ENCODE results near the gene RYR3. TPM values are rescaled to one million over a fixed set of nuclear protein-coding genes. Genes with fewer than 3 reads are reported as not detected.

The RYR3 gene
- polyA plus RNA-seq, 5 donors = 6.2 to 12.0 (median 11.2) TPM

DNA sequence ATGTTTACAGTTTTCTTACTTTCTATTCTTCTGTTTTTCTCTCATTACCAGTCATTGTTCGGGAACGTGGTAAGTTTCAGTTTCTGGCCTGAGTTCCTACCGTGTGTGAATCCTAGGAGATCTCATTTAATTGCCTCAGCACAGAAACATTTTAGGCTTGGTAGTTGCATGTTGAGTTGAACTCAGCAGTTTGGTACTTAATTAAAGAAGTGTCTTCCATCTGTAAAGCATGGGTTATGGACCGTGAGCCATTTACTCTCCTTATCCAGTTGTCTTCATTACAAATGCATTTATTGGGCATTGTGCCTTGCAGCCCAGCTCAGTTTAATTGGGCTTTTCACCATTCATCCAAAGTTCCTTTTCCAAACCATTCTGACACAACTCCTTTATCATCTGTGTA lies 515.4 kb downstream of the RYR3 start:
- no peak for DNase-seq

GRCh38 chr15:33830351-33830750 lies 519.6 kb downstream of the RYR3 start:
- DNase-seq = no peak

- DNase-seq = no peak
Measured at GRCh38 chr15:33831646-33832045, 520.9 kb downstream of the RYR3 start.

- no peak for DNase-seq
Measured at GRCh38 chr15:33834892-33835743, 524.4 kb downstream of the RYR3 start.

DNA sequence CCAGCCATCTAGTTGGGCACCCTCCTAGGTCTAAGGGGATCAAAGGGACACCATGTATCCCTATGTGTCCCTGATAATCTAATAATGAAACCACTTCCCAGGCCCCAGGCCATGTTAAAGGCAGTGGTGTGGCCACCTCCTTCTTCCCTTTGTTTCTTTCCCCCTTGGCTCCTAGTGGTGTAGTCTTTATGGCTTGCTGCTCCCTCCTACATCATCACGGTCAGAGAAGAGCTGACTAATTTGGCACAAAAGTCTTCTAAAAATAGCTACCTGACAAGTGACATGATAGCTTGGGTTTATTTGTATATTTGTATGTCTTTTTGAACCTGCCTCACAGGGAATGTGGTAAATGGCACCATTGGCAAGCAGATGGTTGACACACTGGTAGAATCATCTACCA lies 526.5 kb downstream of the RYR3 start:
- no peak for DNase-seq

DNA sequence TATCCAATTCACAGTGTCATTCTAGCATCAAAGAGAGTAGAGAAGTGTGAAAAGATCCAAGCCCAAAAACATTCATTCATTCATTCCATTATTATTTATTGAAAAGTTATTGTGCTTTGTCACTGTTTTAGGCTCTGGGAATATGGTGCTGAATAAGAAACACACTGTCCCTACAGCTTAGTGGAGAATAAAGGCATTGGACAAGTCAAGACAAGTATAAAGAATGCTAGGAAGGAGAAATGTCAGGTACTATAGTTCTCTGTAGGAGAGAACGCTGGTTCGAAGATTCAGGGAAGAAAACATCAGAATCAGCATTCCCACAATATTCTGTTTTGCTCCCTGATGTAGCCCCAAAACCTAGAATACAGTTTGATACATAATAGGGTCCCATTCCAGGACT lies 528.8 kb downstream of the RYR3 start:
- DNase-seq = no peak

DNA sequence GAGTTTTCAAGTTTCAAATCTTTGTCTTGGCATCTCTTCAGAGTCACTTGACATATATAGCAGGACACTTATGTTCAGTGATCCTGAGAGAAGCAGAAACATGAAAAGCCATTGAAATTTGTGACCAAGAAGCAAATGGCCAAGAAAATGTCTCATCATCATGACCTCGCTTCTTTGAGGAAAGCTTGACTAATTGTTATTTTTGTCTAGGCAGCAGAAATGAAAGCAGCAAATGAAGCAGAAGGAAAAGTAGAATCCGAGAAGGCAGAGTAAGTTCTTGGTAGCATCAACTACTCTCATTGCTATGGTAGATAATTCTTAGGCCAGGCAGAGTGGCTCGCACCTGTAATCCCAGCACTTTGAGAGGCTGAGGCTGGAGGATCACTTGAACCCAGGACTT lies 529.8 kb downstream of the RYR3 start:
- no peak for DNase-seq

GRCh38 chr15:33844186-33844585 lies 533.4 kb downstream of the RYR3 start:
- DNase-seq = no peak

DNA sequence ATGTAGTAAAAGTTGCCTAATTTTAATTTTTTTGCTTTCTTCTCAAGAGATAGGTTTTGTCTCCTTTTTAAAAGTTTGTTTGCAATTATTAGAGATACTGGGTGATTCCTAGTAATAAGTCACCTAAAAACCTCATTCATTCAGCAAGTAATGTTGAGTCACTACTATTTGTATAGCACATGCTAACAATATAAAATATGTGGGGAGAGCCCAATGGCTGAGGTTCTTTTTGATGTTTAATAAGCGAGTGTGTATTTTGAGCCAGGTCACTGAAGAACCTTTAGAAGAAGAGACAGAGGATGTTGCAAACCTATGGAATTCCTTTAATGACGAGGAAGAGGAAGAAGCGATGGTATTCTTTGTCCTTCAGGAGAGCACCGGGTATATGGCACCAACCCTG lies 533.8 kb downstream of the RYR3 start:
- no peak for DNase-seq

- no peak for DNase-seq
Measured at GRCh38 chr15:33846142-33846541, 535.4 kb downstream of the RYR3 start.

DNA sequence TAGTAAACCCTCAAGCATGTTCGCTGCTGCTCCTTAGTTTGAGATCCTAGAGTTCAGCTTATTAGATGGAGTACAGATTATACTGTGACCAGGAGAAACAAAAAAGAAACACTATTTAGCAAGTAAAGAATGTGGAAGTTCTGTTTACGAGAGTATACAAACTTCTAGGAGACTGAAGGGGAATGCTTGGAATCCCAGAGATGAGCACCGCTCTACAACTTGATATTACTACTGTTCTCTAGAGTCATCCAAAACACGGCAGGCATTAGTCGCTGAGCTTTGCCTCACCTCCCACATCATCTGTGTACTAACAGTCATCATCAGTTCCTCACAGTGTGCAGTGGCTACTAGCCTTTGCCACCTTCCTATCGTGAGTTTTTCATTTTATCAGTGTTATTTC lies 536.1 kb downstream of the RYR3 start:
- no peak for DNase-seq

DNA sequence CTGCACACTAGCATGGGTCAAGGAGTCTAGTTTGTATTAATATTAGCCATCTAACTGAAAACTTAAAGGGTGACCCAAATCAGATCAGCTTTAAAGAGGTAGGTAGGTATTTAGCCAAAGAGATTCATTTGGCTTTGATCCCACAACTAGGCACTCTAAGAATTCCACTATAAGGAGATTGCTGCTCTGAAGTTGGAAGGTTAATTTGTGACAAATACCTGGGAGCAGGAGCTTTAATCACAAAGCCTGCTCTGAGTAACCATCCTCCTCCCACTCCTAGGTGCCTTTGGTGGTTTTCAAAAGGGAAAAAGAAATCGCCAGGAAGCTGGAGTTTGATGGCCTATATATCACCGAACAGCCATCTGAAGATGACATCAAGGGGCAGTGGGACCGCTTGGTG lies 537.2 kb downstream of the RYR3 start:
- no peak for DNase-seq

GRCh38 chr15:33851079-33851478 lies 540.3 kb downstream of the RYR3 start:
- no peak for DNase-seq

DNA sequence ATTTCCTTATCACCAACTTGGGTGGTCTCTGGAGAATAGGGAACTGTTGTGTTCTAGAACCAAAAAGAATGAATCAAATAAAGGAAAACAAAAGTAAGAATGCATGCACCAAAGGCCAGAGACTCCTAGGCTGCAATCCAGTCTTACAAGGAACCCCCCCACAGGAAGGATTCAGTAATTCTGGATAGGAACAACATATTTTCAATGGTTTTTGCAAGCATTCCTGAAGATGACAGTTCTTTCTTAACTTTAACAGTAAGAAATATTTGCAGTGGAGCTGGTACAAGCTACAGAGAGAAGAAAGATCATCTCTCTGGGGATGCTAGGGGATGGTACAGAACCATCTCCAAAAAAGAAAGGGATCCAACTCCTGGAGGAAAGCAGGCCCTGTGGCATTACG lies 541.3 kb downstream of the RYR3 start:
- no peak for DNase-seq

DNA sequence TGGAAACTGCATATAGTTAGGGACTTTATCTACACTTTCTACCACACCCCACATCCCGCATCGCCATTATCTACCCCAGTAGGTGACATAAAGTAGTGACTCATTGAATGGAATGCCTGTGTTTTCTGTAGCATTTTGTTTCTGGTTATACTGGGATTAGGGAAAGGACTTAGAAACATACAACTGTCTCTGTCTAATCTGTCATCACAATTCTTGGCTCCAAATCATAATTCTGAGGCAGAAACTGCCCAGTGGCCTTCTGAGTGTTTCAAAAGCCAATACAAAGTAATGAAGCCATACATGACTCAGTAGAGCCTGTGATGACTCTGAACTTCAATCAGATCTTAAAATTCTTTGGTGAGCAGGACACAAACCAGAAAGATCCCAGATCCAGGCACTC lies 541.8 kb downstream of the RYR3 start:
- DNase-seq = no peak

DNA sequence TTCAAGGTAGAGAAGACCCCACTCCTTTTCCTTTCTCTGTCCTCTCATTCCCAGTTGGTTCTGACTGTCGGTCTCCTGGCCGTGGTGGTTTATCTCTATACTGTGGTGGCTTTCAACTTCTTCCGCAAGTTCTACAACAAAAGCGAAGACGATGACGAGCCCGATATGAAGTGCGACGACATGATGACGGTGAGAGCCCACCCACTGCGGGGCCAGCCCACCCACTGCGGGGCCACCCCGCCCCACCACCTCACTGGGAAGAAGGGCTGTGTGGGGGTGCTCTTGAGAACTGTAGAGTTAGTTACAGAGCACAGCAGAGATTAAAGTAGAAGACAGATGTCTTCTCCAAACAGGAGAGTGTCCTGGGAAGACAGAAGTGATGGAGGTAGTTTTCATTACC lies 547.0 kb downstream of the RYR3 start:
- DNase-seq = no peak

DNA sequence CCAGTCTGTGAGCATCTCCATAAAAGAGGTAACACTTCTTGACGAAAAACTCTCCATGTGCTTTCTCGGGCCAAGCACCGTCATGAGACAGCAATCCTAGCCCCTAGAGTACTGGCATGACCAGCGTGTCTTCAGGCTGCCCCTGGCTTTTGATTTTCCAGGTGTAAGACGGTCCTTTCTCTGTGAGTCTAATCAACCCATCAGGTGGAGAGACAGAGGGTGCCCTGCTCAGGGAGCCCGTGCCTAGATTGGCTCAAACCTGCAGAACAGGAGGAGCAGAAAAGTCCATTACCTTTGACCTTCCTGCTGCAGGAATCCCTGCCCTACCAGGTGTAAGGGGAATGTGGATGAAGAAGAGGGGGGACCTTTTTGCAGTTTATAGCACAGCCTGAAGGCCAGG lies 548.1 kb downstream of the RYR3 start:
- DNase-seq = no peak

DNA sequence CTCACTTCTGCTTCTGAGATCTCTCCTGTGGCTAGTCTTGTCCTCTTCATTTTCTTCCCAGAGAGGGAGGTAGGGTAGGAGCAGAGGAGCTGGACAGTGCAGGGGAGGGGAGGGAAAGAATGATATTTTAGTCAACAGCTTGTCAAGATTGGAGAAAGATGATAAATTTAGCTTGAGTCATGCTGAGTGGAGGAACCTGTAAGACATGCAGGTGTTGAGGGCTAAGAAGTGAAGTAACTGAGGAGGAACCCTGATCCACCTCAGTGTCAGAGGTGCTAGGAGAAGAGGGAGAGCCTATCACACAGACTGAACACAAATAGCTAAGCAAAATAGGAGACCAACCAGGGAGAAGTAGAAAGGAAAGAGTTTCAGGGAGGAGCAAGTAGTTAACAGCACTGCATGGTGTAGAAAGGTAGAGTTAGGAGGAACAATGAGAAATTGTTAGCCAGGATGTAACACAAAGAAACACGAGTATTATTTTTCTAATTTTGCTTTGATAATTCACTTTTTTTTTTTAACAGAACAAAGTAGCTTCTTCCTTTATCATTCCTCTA lies 549.3 kb downstream of the RYR3 start:
- no peak for DNase-seq

GRCh38 chr15:33860754-33861153 lies 550.0 kb downstream of the RYR3 start:
- no peak for DNase-seq

- no peak for DNase-seq
Measured at GRCh38 chr15:33864360-33865075, 553.8 kb downstream of the RYR3 start.

DNA sequence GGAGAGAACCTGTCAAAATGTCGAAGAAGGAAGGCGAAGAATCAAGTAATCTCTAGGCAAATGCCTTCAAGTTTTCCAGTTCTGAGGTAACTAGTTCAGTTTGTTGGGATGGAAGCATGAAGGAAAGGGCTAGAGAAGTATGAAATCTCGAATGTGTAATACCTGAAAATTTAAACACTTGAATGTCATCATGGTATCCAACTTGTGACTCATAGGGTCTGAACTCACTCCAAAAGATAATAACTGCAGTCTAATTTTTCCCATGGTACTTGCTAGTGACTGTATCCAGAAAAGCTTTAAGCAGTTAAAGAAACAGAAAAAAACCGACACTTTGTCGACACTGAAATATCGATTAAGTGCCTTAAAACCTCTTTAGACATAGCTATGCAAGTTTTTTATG lies 554.6 kb downstream of the RYR3 start:
- DNase-seq = no peak

DNA sequence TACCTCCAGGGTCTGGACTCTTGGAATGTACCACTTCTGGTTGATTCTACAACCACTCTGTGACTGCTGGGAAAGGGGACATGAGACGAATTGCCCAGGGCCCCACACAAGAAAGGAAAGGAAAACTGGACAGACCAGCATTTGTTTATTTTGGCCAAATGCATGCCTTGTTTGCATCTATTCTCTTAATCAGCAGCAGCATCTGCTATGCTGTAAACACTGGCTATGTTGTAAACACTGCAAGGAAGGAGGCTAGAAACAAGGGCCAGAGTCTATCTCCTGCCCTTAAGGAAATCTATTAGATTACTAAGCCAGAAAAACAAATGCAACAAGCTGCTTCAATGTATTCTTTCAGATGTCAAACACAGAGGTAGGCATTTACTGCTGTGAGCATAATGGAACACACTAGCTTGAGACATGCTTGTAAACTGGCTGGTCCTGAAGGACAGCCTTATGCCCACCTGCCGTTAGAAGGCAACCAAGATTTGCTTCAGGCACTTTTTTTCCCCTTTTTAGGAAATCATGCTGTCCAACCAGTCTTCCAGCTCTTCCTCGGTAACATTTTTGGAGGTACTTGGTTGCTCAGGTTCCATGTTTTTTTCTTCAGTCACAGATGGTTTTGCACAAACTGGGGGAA lies 555.5 kb downstream of the RYR3 start:
- DNase-seq = peak in 1 of 2 donors; percentile 8

DNA sequence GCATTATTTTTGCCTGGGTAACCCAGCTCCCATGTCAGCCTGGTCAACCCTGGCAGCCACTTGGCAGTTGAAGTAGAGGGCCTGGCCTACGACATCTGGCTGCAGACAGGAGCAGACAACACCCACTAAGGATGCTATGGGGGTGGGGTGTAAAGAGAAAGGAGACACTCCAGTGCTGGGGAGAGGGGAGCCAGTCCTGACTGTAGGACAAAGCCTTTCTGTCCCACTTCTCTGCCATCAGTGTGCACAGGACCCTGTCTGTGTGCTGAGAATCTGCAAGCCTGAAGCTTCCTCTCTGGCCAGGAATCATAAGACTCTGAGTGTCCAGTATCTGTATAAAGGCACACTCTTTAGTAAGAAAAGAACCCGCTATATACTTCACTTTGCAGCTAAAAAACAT lies 561.2 kb downstream of the RYR3 start:
- DNase-seq = no peak
